Upper lobe of left lung (tissue), 4 donors: ENCODE measurements around the gene MACROD2.

ENCODE experiments used
- CTCF ChIP-seq, 6 experiments: fragments of 450-650 bp in 4 of 6; fragments of 200-600 bp in 2 of 6; sonication (generic) in 2 of 6; IDR thresholded peaks; one replicate each; pipeline ENCODE4 v1.5.1; 2016 to 2019; ENCODE audit warnings: antibody characterized with exemption in 6 of 6
- POLR2AphosphoS5 ChIP-seq, 2 donors: sonication (generic); formaldehyde crosslinking; IDR thresholded peaks; one replicate each; pipeline ENCODE4 v1.5.1; 2017; ENCODE audit warnings: antibody characterized with exemption in 2 of 2

- TF ChIP-seq CTCF (IDR thresholded peaks at IDR 0.05), result no peak
- no peak for TF ChIP-seq POLR2AphosphoS5 (IDR thresholded peaks at IDR 0.05)
These were observed 264.4 kb downstream of the MACROD2 start for GRCh38 chr20:14259689-14260088.
